CD14-positive monocyte (primary cell): ENCODE results near the gene FGD6. TPM values are rescaled to one million over a fixed set of nuclear protein-coding genes. Genes with fewer than 3 reads are reported as not detected.
"Not testable (repeated sequence)": the region's sequence is repeated elsewhere in the genome, so short reads cannot be mapped to it uniquely, and the experiment has no call there.

Experiments used
- DNase-seq, 3 donors: peaks; one replicate each; pipeline ENCODE4 v3.0.0-alpha.2; 2011 to 2022
- H2AFZ ChIP-seq: 2 replicates; pipeline ENCODE4 v1.6.0; 2012; ENCODE audit warnings: mild to moderate bottlenecking, low read depth, low read length, inconsistent platforms; ENCODE audit not compliant: insufficient read depth, poor library complexity, severe bottlenecking
- H3K27ac ChIP-seq, 2 donors: 1 replicate in 1 of 2; 2 replicates in 1 of 2; pipeline ENCODE4 v1.5.1; 2012 to 2013; ENCODE audit warnings: low read length in 2 of 2, control low read depth in 1 of 2, inconsistent platforms in 1 of 2, low read depth in 1 of 2, mild to moderate bottlenecking in 1 of 2
- H3K27me3 ChIP-seq, 2 donors: one replicate each; pipeline versions ENCODE4 v1.6.0 to v1.6.1; 2011 to 2013; ENCODE audit warnings: low read length in 2 of 2; ENCODE audit not compliant: control insufficient read depth in 2 of 2, insufficient read depth in 2 of 2
- H3K36me3 ChIP-seq, 2 donors: replicated peaks in 1 of 2; 1 replicate in 1 of 2; 2 replicates in 1 of 2; pipeline versions ENCODE4 v1.5.1 to v1.6.1; 2012 to 2013; ENCODE audit warnings: low read length in 2 of 2, control low read depth in 1 of 2, inconsistent platforms in 1 of 2, mild to moderate bottlenecking in 1 of 2; ENCODE audit not compliant: insufficient read depth in 2 of 2, control insufficient read depth in 1 of 2
- H3K4me1 ChIP-seq, 2 donors: 1 replicate in 1 of 2; 2 replicates in 1 of 2; pipeline versions ENCODE4 v1.5.1 to v1.6.1; 2012 to 2013; ENCODE audit warnings: low read length in 2 of 2, control low read depth in 1 of 2, inconsistent platforms in 1 of 2, mild to moderate bottlenecking in 1 of 2, moderate library complexity in 1 of 2; ENCODE audit not compliant: insufficient read depth in 2 of 2, control insufficient read depth in 1 of 2
- H3K4me2 ChIP-seq: replicated peaks from 2 replicates; pipeline ENCODE3; 2012; ENCODE audit warnings: low read length, moderate library complexity, mild to moderate bottlenecking; ENCODE audit not compliant: poor library complexity, severe bottlenecking; ENCODE audit errors: extremely low read depth
- H3K4me3 ChIP-seq, 3 experiments: fragments of 200-600 bp in 1 of 3; sonication (generic) in 1 of 3; replicated peaks in 1 of 3; 1 replicate in 2 of 3; 2 replicates in 1 of 3; pipeline ENCODE4 v1.5.1; 2011 to 2013; ENCODE audit warnings: low read length in 3 of 3, mild to moderate bottlenecking in 3 of 3, control low read depth in 2 of 3, low read depth in 2 of 3, inconsistent platforms in 1 of 3, moderate library complexity in 1 of 3
- H3K79me2 ChIP-seq: 2 replicates; pipeline ENCODE4 v1.6.0; 2012; ENCODE audit warnings: mild to moderate bottlenecking, control low read depth, inconsistent platforms, low read length, moderate library complexity; ENCODE audit not compliant: insufficient read depth
- H3K9ac ChIP-seq: 2 replicates; pipeline ENCODE4 v1.6.0; 2017; ENCODE audit warnings: low read length, mild to moderate bottlenecking; ENCODE audit not compliant: insufficient read depth, poor library complexity, severe bottlenecking
- H3K9me3 ChIP-seq, 2 donors: replicated peaks in 1 of 2; 1 replicate in 1 of 2; 2 replicates in 1 of 2; pipeline versions ENCODE4 v1.5.1 to v1.6.1; 2012 to 2013; ENCODE audit warnings: low read length in 2 of 2, control low read depth in 1 of 2; ENCODE audit not compliant: control insufficient read depth in 1 of 2, insufficient read depth in 1 of 2
- H4K20me1 ChIP-seq: 2 replicates; pipeline ENCODE4 v1.6.0; 2012; ENCODE audit warnings: mild to moderate bottlenecking, low read length, control low read depth, moderate library complexity; ENCODE audit not compliant: insufficient read depth
- H3K27ac Mint-ChIP-seq, 7 donors: one replicate each; pipeline ENCODE4 v1.8.0; 2020; ENCODE audit warnings: mild to moderate bottlenecking in 7 of 7, mixed read lengths in 7 of 7, moderate library complexity in 6 of 7, inconsistent platforms in 2 of 7
- H3K27me3 Mint-ChIP-seq, 3 donors: one replicate each; pipeline ENCODE4 v1.8.0; 2021 to 2022; ENCODE audit warnings: low read depth in 3 of 3, mild to moderate bottlenecking in 3 of 3, mixed read lengths in 3 of 3, moderate library complexity in 3 of 3, inconsistent platforms in 1 of 3
- H3K36me3 Mint-ChIP-seq, 2 donors: one replicate each; pipeline ENCODE4 v1.8.0; 2020; ENCODE audit warnings: mixed read lengths in 2 of 2, inconsistent platforms in 1 of 2, mild to moderate bottlenecking in 1 of 2
- H3K4me1 Mint-ChIP-seq: one replicate; pipeline ENCODE4 v1.8.0; 2020; ENCODE audit warnings: mild to moderate bottlenecking, mixed read lengths
- H3K4me3 Mint-ChIP-seq, 2 donors: one replicate each; pipeline ENCODE4 v1.8.0; 2020; ENCODE audit warnings: mild to moderate bottlenecking in 2 of 2, mixed read lengths in 2 of 2, moderate library complexity in 1 of 2
- H3K9me3 Mint-ChIP-seq, 7 donors: one replicate each; pipeline ENCODE4 v1.8.0; 2020 to 2022; ENCODE audit warnings: mixed read lengths in 7 of 7, mild to moderate bottlenecking in 6 of 7, moderate library complexity in 6 of 7, inconsistent platforms in 2 of 7
- CTCF ChIP-seq: fragments of 200-600 bp; IDR thresholded peaks from one replicate; pipeline ENCODE4 v1.8.0; 2022; ENCODE audit warnings: antibody characterized with exemption, mild to moderate bottlenecking
- WGBS: methylation state at CpG from one replicate; pipeline ENCODE4 v1.1.5; 2013; ENCODE audit warnings: missing lambda C conversion rate; ENCODE audit not compliant: insufficient coverage; 5-methylcytosine and 5-hydroxymethylcytosine counted together
- intact Hi-C, 2 donors: fragments of 100-400 bp; cut with micrococcal nuclease; formaldehyde crosslinking; loops; one replicate each; pipeline versions ENCODE4 v1.15.0 to v1.15.1; 2023
- polyA plus RNA-seq, 3 donors: library from polyadenylated mRNA; depleted of rRNA in 1 of 3; unstranded in 2 of 3; stranded (reverse) in 1 of 3; fragments of 300-500 nt in 2 of 3; fragments of >200 nt in 1 of 3; fragmentation: Illumina TruSeq in 2 of 3; gene quantifications; 1 replicate in 2 of 3; 2 replicates in 1 of 3; pipeline ENCODE4 v1.2.3, GENCODE V29; 2012 to 2021

FGD6 gene
- polyA plus RNA-seq, 3 donors, result 4.0 to 8.1 (median 5.3) TPM

- Histone ChIP-seq H3K27me3 (no peaks in the 10 kb centered on the region), H3K4me2 (no peak overlapping the region), H3K36me3 (peaks cover 13 to 30% of the 10 kb centered on the region in 2 donors), H3K4me3 (no peak overlapping the region), H3K9ac (no peak overlapping the region), H4K20me1 (no peaks in the 10 kb centered on the region), H3K9me3 (no peaks in the 10 kb centered on the region), H3K27ac (no peak overlapping the region), H3K79me2 (no peaks in the 10 kb centered on the region), H2AFZ (no peak overlapping the region), H3K4me1 (no peaks in the 10 kb centered on the region)
- H3K27ac Mint-ChIP-seq, result no peak overlapping the region
- no CpG with 5 or more reads among the region's 2 CpGs for WGBS
- H3K9me3 Mint-ChIP-seq, result no peaks in the 10 kb centered on the region
- TF ChIP-seq CTCF, result no peak
- peaks cover 0 to 6% (median 0%) of the 10 kb centered on the region in 3 donors for H3K27me3 Mint-ChIP-seq
- no peak overlapping the region for H3K4me3 Mint-ChIP-seq
- no peaks in the 10 kb centered on the region for H3K4me1 Mint-ChIP-seq
- H3K36me3 Mint-ChIP-seq, result peaks cover 36 to 44% of the 10 kb centered on the region in 2 donors
- intact Hi-C loops, result no loop called here
- no peak for DNase-seq
These were observed 74.7 kb downstream of the FGD6 start for GRCh38 chr12:95142431-95143151.

- intact Hi-C loops, result no loop called here
- no peaks in the 10 kb centered on the region for H3K79me2 ChIP-seq
These were observed 76.0 kb downstream of the FGD6 start for GRCh38 chr12:95141310-95141709.

DNA sequence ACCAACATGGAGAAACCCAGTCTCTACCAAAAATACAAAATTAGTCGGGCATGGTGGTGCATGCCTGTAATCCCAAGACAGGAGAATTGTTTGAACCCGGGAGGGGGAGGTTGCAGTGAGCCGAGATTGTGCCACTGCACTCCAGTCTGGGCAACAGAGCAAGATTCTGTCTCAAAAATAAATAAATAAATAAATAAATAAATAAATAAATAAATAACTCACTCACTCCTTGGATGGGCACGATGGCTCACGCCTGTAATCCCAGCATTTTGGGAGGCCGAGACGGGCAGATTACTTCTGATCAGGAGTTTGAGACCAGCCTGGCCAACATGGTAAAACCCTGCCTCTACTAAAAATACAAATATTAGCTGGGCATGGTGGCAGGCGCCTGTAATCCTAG, 79.2 kb downstream of the FGD6 start:
- WGBS, result no CpG with 5 or more reads among the region's 8 CpGs
- intact Hi-C loops, result not testable (repeated sequence)

More at GRCh38 chr12:95141310-95141709, 76.0 kb downstream of the FGD6 start:
- Mint-ChIP-seq H3K27ac (no peak overlapping the region), H3K4me3 (no peak overlapping the region), H3K9me3 (no peaks in the 10 kb centered on the region), H3K4me1 (no peaks in the 10 kb centered on the region), H3K36me3 (peaks cover 42 to 52% of the 10 kb centered on the region in 2 donors), H3K27me3 (peaks cover 0 to 6% (median 0%) of the 10 kb centered on the region in 3 donors)
- Histone ChIP-seq H3K4me1 (no peaks in the 10 kb centered on the region), H4K20me1 (no peaks in the 10 kb centered on the region), H3K4me3 (no peak overlapping the region), H3K4me2 (no peak overlapping the region), H3K27me3 (no peaks in the 10 kb centered on the region), H3K9ac (no peak overlapping the region), H3K36me3 (peaks cover 17 to 42% of the 10 kb centered on the region in 2 donors), H2AFZ (no peak overlapping the region), H3K9me3 (no peaks in the 10 kb centered on the region), H3K27ac (no peak overlapping the region)
- TF ChIP-seq CTCF, result no peak
- no peak for DNase-seq
- WGBS, result 100% methylated on average over 1 of the region's 4 CpGs

More for the DNA sequence above, 79.2 kb downstream of the FGD6 start:
- H4K20me1 ChIP-seq, H3K9me3 ChIP-seq, H3K4me2 ChIP-seq, H3K27ac ChIP-seq, H3K27me3 ChIP-seq, H3K4me3 Mint-ChIP-seq, H3K27me3 Mint-ChIP-seq, DNase-seq, H3K9ac ChIP-seq, H3K27ac Mint-ChIP-seq, H3K9me3 Mint-ChIP-seq, H3K4me1 ChIP-seq, H3K4me3 ChIP-seq, H3K4me1 Mint-ChIP-seq, H3K79me2 ChIP-seq, H2AFZ ChIP-seq: not testable (repeated sequence)
- H3K36me3 Mint-ChIP-seq, result peaks cover 50 to 58% of the 10 kb centered on the region in 2 donors
- peaks cover 14 to 59% of the 10 kb centered on the region in 2 donors for H3K36me3 ChIP-seq
